Measurements from ENCODE around the gene SPON1. TPM values are rescaled to one million over a fixed set of nuclear protein-coding genes. Genes with fewer than 3 reads are reported as not detected.
"Not testable (repeated sequence)": the region's sequence is repeated elsewhere in the genome, so short reads cannot be mapped to it uniquely, and the experiment has no call there.

SPON1 gene
- total RNA-seq, 1 experiment from 2014 or later, result 0.10 TPM

GRCh38 chr11:14089690-14090462 is 127.4 kb downstream of the SPON1 start:
- H3K4me3 ChIP-seq (ENCODE audit: low read depth in 2 of 2, low read length in 2 of 2), result no peak overlapping the region
- no peaks in the 10 kb centered on the region for H3K9me3 ChIP-seq (ENCODE audit: control insufficient read depth, insufficient read depth, low read depth, low read length)
- no TSS peak for BruUV-seq (replicated peaks)
- intact Hi-C loops (cut with micrococcal nuclease; ENCODE audit: unreplicated experiment), result no loop called here
- CTCF ChIA-PET, result no interaction called here
- in situ Hi-C loops (cut with HindIII; ENCODE audit: low pct_unique_long_range_greater_than_20kb, low sequenced_read_pairs), result no loop called here
- no peaks in the 10 kb centered on the region for H3K4me1 ChIP-seq (ENCODE audit: control insufficient read depth, insufficient read depth, low read length)
- peaks cover 7% of the 10 kb centered on the region; the same call in 1 of the 2 replicates for H3K27me3 ChIP-seq (ENCODE audit: control insufficient read depth, insufficient read depth, low read length)
- no peaks in the 10 kb centered on the region for H3K36me3 ChIP-seq (ENCODE audit: control insufficient read depth, insufficient read depth, low read length)
- H3K27ac ChIP-seq (ENCODE audit: low read length), result no peak overlapping the region
- DNase-seq (ENCODE audit: low read depth, low spot score) (no peak), ATAC-seq (no peak)
- POLR2A ChIA-PET, result no interaction called here
- no peak for TF ChIP-seq POLR2AphosphoS5 (IDR thresholded peaks at IDR 0.05; ENCODE audit: low read depth, low read length)
- TF ChIP-seq REST (IDR thresholded peaks at IDR 0.05; ENCODE audit: insufficient read depth in 1 of 2, low read depth in 2 of 2, low read length in 1 of 2), result no peak
- no peak for TF ChIP-seq CTCF (IDR thresholded peaks at IDR 0.05)
- TF ChIP-seq TCF7L2 (IDR thresholded peaks at IDR 0.05; ENCODE audit: low read depth, low read length), result no peak
- TF ChIP-seq SIN3A (IDR thresholded peaks at IDR 0.05; ENCODE audit: borderline replicate concordance, insufficient read depth, low read depth, low read length), result no peak

- ATAC-seq; DNase-seq (ENCODE audit: low read depth, low spot score); in situ Hi-C loops (cut with HindIII; ENCODE audit: low pct_unique_long_range_greater_than_20kb, low sequenced_read_pairs); H3K27ac ChIP-seq (ENCODE audit: low read length); POLR2A ChIA-PET; CTCF ChIA-PET; BruUV-seq (replicated peaks); H3K27me3 ChIP-seq (ENCODE audit: control insufficient read depth, insufficient read depth, low read length); H3K36me3 ChIP-seq (ENCODE audit: control insufficient read depth, insufficient read depth, low read length); H3K4me1 ChIP-seq (ENCODE audit: control insufficient read depth, insufficient read depth, low read length); H3K4me3 ChIP-seq (ENCODE audit: low read depth in 2 of 2, low read length in 2 of 2); H3K9me3 ChIP-seq (ENCODE audit: control insufficient read depth, insufficient read depth, low read depth, low read length); intact Hi-C loops (cut with micrococcal nuclease; ENCODE audit: unreplicated experiment): not testable (repeated sequence)
These were observed 128.1 kb downstream of the SPON1 start for GRCh38 chr11:14090631-14091030.

- Histone ChIP-seq H3K4me1 (ENCODE audit: control insufficient read depth, insufficient read depth, low read length) (no peaks in the 10 kb centered on the region), H3K27me3 (ENCODE audit: control insufficient read depth, insufficient read depth, low read length) (peaks cover 11% of the 10 kb centered on the region; the same call in 1 of the 2 replicates), H3K36me3 (ENCODE audit: control insufficient read depth, insufficient read depth, low read length) (no peaks in the 10 kb centered on the region), H3K9me3 (ENCODE audit: control insufficient read depth, insufficient read depth, low read depth, low read length) (no peaks in the 10 kb centered on the region), H3K4me3 (ENCODE audit: low read depth in 2 of 2, low read length in 2 of 2) (no peak overlapping the region), H3K27ac (ENCODE audit: low read length) (no peak overlapping the region)
- in situ Hi-C loops (cut with HindIII; ENCODE audit: low pct_unique_long_range_greater_than_20kb, low sequenced_read_pairs) (no loop called here), intact Hi-C loops (cut with micrococcal nuclease; ENCODE audit: unreplicated experiment) (no loop called here)
- no peak for DNase-seq (ENCODE audit: low read depth, low spot score)
- ChIA-PET POLR2A (no interaction called here), CTCF (no interaction called here)
- ATAC-seq, result no peak
- BruUV-seq (replicated peaks), result no TSS peak
- TF ChIP-seq TCF7L2 (IDR thresholded peaks at IDR 0.05; ENCODE audit: low read depth, low read length), result no peak
These were observed 130.5 kb downstream of the SPON1 start for GRCh38 chr11:14093065-14093464.
